ENCODE measurements around the gene ZNF331.

DNA sequence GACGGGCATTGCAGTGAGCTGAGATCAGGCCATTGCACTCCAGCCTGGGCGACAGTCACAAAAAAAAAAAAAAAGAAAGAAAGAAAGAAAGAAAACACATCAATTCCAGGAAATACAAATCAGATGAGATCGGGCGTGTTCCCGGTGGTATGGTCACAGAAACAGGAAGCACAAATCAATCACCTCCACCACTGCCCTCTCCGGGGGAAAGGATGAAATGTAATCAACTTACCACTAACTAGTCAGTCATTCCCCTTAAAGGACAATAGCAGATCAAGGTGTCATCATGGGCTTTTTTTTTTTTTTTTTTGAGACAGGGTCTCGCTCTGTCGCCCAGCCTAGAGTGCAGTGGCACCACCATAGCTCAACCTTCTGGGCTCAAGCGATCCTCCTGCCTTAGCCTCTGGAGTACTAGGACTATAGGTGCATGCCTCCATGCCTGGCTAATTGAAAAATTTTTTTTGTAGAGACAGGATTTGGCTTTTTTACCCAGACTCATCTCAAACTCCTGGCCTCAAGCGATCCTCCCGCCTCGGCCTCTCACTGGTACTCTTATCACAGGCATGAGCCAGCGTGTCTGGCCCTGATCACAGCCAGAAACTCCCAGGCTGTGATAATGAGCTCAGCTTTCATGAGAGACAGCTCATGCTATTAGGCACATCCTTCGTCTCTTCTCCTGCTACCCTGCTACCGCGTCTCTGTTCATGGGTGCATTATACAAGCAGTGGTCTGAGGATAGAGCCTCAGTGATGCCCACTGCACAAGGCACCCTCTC is 87.0 kb downstream of the ZNF331 start:
- TF ChIP-seq POLR2AphosphoS5 (IDR thresholded peaks at IDR 0.05; ENCODE audit: low read depth) = no peak
- TF ChIP-seq, protein P1, sequence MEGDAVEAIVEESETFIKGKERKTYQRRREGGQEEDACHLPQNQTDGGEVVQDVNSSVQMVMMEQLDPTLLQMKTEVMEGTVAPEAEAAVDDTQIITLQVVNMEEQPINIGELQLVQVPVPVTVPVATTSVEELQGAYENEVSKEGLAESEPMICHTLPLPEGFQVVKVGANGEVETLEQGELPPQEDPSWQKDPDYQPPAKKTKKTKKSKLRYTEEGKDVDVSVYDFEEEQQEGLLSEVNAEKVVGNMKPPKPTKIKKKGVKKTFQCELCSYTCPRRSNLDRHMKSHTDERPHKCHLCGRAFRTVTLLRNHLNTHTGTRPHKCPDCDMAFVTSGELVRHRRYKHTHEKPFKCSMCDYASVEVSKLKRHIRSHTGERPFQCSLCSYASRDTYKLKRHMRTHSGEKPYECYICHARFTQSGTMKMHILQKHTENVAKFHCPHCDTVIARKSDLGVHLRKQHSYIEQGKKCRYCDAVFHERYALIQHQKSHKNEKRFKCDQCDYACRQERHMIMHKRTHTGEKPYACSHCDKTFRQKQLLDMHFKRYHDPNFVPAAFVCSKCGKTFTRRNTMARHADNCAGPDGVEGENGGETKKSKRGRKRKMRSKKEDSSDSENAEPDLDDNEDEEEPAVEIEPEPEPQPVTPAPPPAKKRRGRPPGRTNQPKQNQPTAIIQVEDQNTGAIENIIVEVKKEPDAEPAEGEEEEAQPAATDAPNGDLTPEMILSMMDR (IDR thresholded peaks at IDR 0.05; ENCODE audit: insufficient read depth, low read length) = no peak

Data from HL-60 (cell line).